Caco-2 (cell line): ENCODE measurements around the gene MAN1C1. TPM values are rescaled to one million over a fixed set of nuclear protein-coding genes. Genes with fewer than 3 reads are reported as not detected.

Source experiments
- BruUV-seq: library from RNA; stranded (reverse); fragments of 400-500 nt; replicated peaks from 2 replicates; lab custom pipeline; 2021; lab: Mats Ljungman, UMichigan
- CTCF ChIA-PET: fragments of 300-600 bp; sonication (Branson Sonifier 250); formaldehyde crosslinking; loops from one replicate; lab custom pipeline; 2022; ENCODE audit warnings: antibody characterized with exemption; lab: Charles Lee
- POLR2A ChIA-PET: fragments of 300-600 bp; sonication (Branson Sonifier 250); formaldehyde crosslinking; loops from one replicate; lab custom pipeline; 2022; ENCODE audit warnings: antibody characterized with exemption; lab: Charles Lee
- DNase-seq, 2 experiments: peaks; one replicate each; pipeline versions ENCODE4 v3.0.0 to v3.0.0-alpha.2; 2020 to 2022
- H3K27me3 ChIP-seq: replicated peaks from 2 replicates; pipeline ENCODE4 v1.6.0; 2011; ENCODE audit warnings: low read length; ENCODE audit not compliant: control insufficient read depth, insufficient read depth
- H3K36me3 ChIP-seq: 2 replicates; pipeline ENCODE4 v1.5.1; 2011; ENCODE audit warnings: low read length; ENCODE audit not compliant: control insufficient read depth, insufficient read depth
- H3K4me1 ChIP-seq: fragments of 250-450 bp; sonication (Bioruptor Pico); 2 replicates; pipeline ENCODE4 v1.5.1; 2020; ENCODE audit warnings: mild to moderate bottlenecking
- H3K4me3 ChIP-seq: 2 replicates; pipeline ENCODE4 v1.5.1; 2011; ENCODE audit warnings: low read depth, mild to moderate bottlenecking, control low read depth, low read length
- H3K9me3 ChIP-seq: fragments of 250-450 bp; sonication (Bioruptor Pico); 2 replicates; pipeline ENCODE4 v1.5.1; 2020; ENCODE audit warnings: mild to moderate bottlenecking, moderate library complexity
- H3K27ac Mint-ChIP-seq: one replicate; pipeline ENCODE4 v1.8.0; 2022; ENCODE audit warnings: mixed read lengths; ENCODE audit not compliant: unreplicated experiment
- H3K27me3 Mint-ChIP-seq: one replicate; pipeline ENCODE4 v1.8.0; 2022; ENCODE audit warnings: mixed read lengths; ENCODE audit not compliant: insufficient read depth, unreplicated experiment
- H3K36me3 Mint-ChIP-seq: one replicate; pipeline ENCODE4 v1.8.0; 2022; ENCODE audit warnings: mild to moderate bottlenecking, mixed read lengths; ENCODE audit not compliant: insufficient read depth, unreplicated experiment
- H3K4me1 Mint-ChIP-seq: one replicate; pipeline ENCODE4 v1.8.0; 2022; ENCODE audit warnings: low read depth, mixed read lengths; ENCODE audit not compliant: unreplicated experiment
- H3K4me3 Mint-ChIP-seq: one replicate; pipeline ENCODE4 v1.8.0; 2022; ENCODE audit warnings: mild to moderate bottlenecking, moderate library complexity, mixed read lengths; ENCODE audit not compliant: unreplicated experiment
- H3K9me3 Mint-ChIP-seq: one replicate; pipeline ENCODE4 v1.8.0; 2022; ENCODE audit warnings: mixed read lengths; ENCODE audit not compliant: unreplicated experiment
- CTCF ChIP-seq, 2 experiments: fragments of 200-600 bp in 1 of 2; IDR thresholded peaks; 1 replicate in 1 of 2; 2 replicates in 1 of 2; pipeline versions ENCODE4 v1.5.1 to v1.8.0; 2011 to 2022; ENCODE audit warnings: antibody characterized with exemption in 1 of 2, control low read depth in 1 of 2, inconsistent platforms in 1 of 2, low read depth in 1 of 2, low read length in 1 of 2, mild to moderate bottlenecking in 1 of 2, moderate library complexity in 1 of 2; ENCODE audit not compliant: insufficient read depth in 1 of 2, severe bottlenecking in 1 of 2, unreplicated experiment in 1 of 2
- intact Hi-C: fragments of 100-400 bp; cut with micrococcal nuclease; formaldehyde crosslinking; loops from one replicate; pipeline ENCODE4 v1.10.0; 2022; ENCODE audit not compliant: unreplicated experiment
- total RNA-seq: library from RNA; stranded (reverse); gene quantifications from 2 replicates; pipeline ENCODE4 v1.2.3, GENCODE V29; 2022

MAN1C1 gene
- total RNA-seq, 1 experiment from 2014 or later, result 2.7 TPM

DNA sequence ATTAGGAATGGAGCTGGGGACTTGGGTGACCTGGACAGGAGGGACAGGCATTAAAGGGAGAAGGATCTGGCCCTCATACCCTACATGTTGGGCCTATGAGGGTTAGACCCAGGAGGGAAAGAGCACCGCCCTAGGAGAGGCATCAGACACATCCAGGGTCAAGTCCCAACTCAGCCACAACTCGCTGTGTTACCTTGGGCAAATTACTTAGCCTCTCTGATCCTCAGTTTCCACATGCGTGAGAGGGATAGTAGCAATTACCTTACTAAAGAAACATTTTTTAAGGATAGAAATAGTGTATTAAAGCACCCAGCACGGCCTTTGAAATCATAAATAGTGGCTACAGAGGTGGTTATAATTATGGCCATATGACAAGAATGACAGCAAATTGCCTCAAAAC, 163.3 kb downstream of the MAN1C1 start:
- no peak overlapping the region for H3K4me3 ChIP-seq
- no peaks in the 10 kb centered on the region for H3K27me3 ChIP-seq
- Mint-ChIP-seq H3K4me3 (no peak overlapping the region), H3K36me3 (no peaks in the 10 kb centered on the region), H3K27me3 (no peaks in the 10 kb centered on the region), H3K9me3 (no peaks in the 10 kb centered on the region), H3K27ac (no peak overlapping the region), H3K4me1 (peaks cover 12% of the 10 kb centered on the region)
- H3K36me3 ChIP-seq, result no peaks in the 10 kb centered on the region
- ChIA-PET CTCF (interaction anchor here (1.0 to 1.3 kb wide), 2 partner anchors 20 to 949 kb away, joined by 3 to 4 read pairs; no protein-coding TSS in a partner anchor), POLR2A (interaction anchor here (0.6 kb wide), 1 partner anchor 432 kb away, joined by 16 read pairs; no protein-coding TSS in a partner anchor)
- no TSS peak for BruUV-seq
- intact Hi-C loops, result no loop called here
- H3K4me1 ChIP-seq, result peaks cover 27% of the 10 kb centered on the region
- no peak for TF ChIP-seq CTCF (IDR thresholded peaks at IDR 0.05; ENCODE audit: insufficient read depth in 1 of 2, low read depth in 1 of 2, low read length in 1 of 2, severe bottlenecking in 1 of 2, unreplicated experiment in 1 of 2)
- no peak for DNase-seq
- no peaks in the 10 kb centered on the region for H3K9me3 ChIP-seq

DNA sequence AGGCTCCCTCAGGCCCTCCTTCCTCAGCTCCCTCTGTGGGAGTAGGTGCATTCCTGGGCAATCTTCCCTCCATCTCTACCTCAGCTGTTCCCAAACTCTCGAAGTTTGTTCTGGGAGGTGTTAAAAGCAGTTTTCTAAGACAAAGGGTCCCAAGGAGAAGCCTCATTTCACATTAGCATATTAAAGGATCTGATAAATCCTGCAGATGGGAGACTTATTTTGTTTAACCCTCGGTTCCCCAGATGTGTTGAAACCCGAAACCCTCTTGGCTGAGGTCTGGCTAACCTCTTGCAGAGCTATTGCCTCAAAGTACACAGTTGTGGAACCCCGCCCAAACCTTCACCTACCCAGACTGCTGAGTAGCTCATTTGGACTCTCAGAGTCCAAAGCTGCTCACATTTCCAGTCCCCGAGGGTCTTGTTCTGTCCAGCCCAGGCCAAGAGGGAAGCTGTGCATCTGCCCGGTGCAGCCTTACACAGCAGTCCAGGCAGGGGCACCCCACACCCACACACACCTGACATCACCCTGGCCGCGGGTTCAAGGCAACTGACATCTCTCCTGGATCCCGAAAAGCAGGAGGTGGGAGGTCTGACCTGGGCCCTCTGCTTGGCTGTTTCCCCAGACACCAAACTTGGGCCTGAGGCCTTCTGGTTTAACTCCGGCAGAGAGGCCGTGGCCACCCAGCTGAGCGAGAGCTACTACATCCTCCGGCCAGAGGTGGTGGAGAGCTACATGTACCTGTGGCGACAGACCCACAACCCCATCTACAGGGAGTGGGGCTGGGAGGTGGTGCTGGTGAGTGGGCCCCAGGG, 163.9 kb downstream of the MAN1C1 start:
- peaks cover 20% of the 10 kb centered on the region for H3K4me1 ChIP-seq
- H3K27ac Mint-ChIP-seq, result no peak overlapping the region
- H3K4me3 Mint-ChIP-seq, result no peak overlapping the region
- intact Hi-C loops, result no loop called here
- ChIA-PET CTCF (interaction anchor here (1.0 to 1.3 kb wide), 2 partner anchors 21 to 950 kb away, joined by 3 to 4 read pairs; no protein-coding TSS in a partner anchor), POLR2A (interaction anchor here (0.6 kb wide), 1 partner anchor 431 kb away, joined by 16 read pairs; no protein-coding TSS in a partner anchor)
- no peak overlapping the region for H3K4me3 ChIP-seq
- no peaks in the 10 kb centered on the region for H3K36me3 Mint-ChIP-seq
- H3K27me3 ChIP-seq, result no peaks in the 10 kb centered on the region
- H3K9me3 ChIP-seq, result no peaks in the 10 kb centered on the region
- H3K9me3 Mint-ChIP-seq, result no peaks in the 10 kb centered on the region
- peaks cover 8% of the 10 kb centered on the region for H3K4me1 Mint-ChIP-seq
- DNase-seq, result no peak
- H3K27me3 Mint-ChIP-seq, result no peaks in the 10 kb centered on the region
- H3K36me3 ChIP-seq, result no peaks in the 10 kb centered on the region
- TF ChIP-seq CTCF (IDR thresholded peaks at IDR 0.05; ENCODE audit: insufficient read depth in 1 of 2, low read depth in 1 of 2, low read length in 1 of 2, severe bottlenecking in 1 of 2, unreplicated experiment in 1 of 2), result no peak
- BruUV-seq, result no TSS peak

- no peaks in the 10 kb centered on the region for H3K9me3 Mint-ChIP-seq
- CTCF ChIA-PET, result interaction anchor here (1.0 to 1.3 kb wide), 2 partner anchors 22 to 951 kb away, joined by 3 to 4 read pairs; no protein-coding TSS in a partner anchor
- H3K4me1 Mint-ChIP-seq, result peaks cover 7% of the 10 kb centered on the region
Measured at GRCh38 chr1:25781130-25781433, 164.5 kb downstream of the MAN1C1 start.

More at GRCh38 chr1:25781130-25781433, 164.5 kb downstream of the MAN1C1 start:
- H3K36me3 Mint-ChIP-seq, result no peaks in the 10 kb centered on the region
- no peak for TF ChIP-seq CTCF (IDR thresholded peaks at IDR 0.05; ENCODE audit: insufficient read depth in 1 of 2, low read depth in 1 of 2, low read length in 1 of 2, severe bottlenecking in 1 of 2, unreplicated experiment in 1 of 2)
- POLR2A ChIA-PET, result no interaction called here
- Histone ChIP-seq H3K36me3 (no peaks in the 10 kb centered on the region), H3K4me1 (peaks cover 16% of the 10 kb centered on the region), H3K4me3 (no peak overlapping the region), H3K27me3 (no peaks in the 10 kb centered on the region), H3K9me3 (no peaks in the 10 kb centered on the region)
- no TSS peak for BruUV-seq
- DNase-seq, result no peak
- no peak overlapping the region for H3K27ac Mint-ChIP-seq
- H3K4me3 Mint-ChIP-seq, result no peak overlapping the region
- intact Hi-C loops, result no loop called here
- H3K27me3 Mint-ChIP-seq, result no peaks in the 10 kb centered on the region
